Activated naive CD8-positive, alpha-beta T cell (primary cell): ENCODE data around the gene ISOC2.
"Not testable (repeated sequence)": the region's sequence is repeated elsewhere in the genome, so short reads cannot be mapped to it uniquely, and the experiment has no call there.

Experiments used
- H3K27ac Mint-ChIP-seq: one replicate; pipeline ENCODE4 v1.8.0; 2021; ENCODE audit warnings: mixed read lengths
- H3K27me3 Mint-ChIP-seq: one replicate; pipeline ENCODE4 v1.8.0; 2021; ENCODE audit warnings: mixed read lengths
- H3K36me3 Mint-ChIP-seq: one replicate; pipeline ENCODE4 v1.8.0; 2021; ENCODE audit warnings: mixed read lengths
- H3K4me1 Mint-ChIP-seq: one replicate; pipeline ENCODE4 v1.8.0; 2021; ENCODE audit warnings: low read depth, mixed read lengths
- H3K4me3 Mint-ChIP-seq: one replicate; pipeline ENCODE4 v1.8.0; 2021; ENCODE audit warnings: mild to moderate bottlenecking, mixed read lengths
- H3K9me3 Mint-ChIP-seq: one replicate; pipeline ENCODE4 v1.8.0; 2021; ENCODE audit warnings: low read depth, mixed read lengths

ISOC2 gene, protein sequence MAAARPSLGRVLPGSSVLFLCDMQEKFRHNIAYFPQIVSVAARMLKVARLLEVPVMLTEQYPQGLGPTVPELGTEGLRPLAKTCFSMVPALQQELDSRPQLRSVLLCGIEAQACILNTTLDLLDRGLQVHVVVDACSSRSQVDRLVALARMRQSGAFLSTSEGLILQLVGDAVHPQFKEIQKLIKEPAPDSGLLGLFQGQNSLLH

DNA sequence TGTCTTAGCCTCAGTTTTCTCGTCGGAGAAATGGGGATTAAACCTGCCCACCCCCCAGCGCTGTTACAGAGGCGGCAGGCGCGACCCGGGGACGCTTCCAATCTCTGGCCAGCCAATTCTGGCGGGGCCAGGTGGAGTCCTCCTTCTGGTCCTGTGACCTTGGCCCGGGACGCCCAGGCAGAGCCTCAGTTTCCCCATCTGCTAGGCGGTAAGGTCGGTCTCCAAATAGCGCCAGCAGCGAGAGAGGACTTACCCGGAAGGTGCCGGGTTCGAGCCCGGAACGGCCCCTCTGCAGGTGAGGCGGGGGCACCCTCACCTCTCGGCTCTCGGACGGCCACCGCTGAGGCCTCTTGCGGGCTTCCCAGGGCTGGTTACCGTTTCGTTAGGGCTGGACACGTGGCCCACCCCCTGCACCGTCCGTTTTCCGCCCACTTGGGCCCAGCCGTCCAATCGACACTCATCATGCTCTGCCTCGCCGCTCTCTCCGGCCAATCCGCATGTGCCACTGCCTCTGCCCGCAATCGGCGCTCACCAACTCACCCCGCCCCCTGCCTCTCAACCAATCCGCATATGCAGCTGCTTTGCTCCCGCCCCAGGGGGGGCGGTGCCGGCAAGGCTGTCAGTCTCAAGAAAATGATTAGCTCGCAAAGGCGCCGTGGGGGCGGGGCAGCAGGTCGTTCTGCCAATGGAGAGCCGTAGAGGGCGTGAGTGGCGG is at the start of gene ISOC2:
Gene ISOC2, minus strand, starts transcription at position 384 of the 715 bp plus-strand sequence. CDS start 5,156 bp downstream, outside the sequence.
- H3K36me3 Mint-ChIP-seq, result no peaks in the 10 kb centered on the region
- H3K27me3 Mint-ChIP-seq, result no peaks in the 10 kb centered on the region
- H3K9me3 Mint-ChIP-seq, result no peaks in the 10 kb centered on the region
- H3K27ac Mint-ChIP-seq, result peak within 1 kb of the TSS; percentile 87
- peaks cover 24% of the 10 kb centered on the region for H3K4me1 Mint-ChIP-seq
- peak within 1 kb of the TSS; percentile 89 for H3K4me3 Mint-ChIP-seq

DNA sequence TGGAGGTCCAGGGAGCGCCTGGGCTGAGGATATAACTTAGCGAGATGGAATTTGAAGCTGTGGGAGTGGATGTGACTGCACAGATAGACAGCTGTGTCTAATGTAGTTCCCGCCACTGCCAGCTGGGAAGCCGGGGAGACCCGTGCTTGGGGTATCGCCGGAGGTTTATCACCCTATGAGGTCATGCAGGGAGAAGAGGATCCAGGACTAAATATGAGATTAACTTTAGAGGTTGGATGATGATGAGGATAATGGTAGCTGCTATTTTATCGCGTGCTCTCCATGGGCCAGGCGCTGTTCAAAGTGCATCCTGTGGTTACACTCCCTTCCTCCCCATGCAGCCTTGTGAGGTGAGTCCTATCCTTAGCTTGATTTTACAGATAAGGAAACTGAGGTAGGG is 46.7 kb upstream of the ISOC2 start:
- H3K27me3 Mint-ChIP-seq, result peaks cover 3% of the 10 kb centered on the region
- peaks cover 6% of the 10 kb centered on the region for H3K4me1 Mint-ChIP-seq
- no peaks in the 10 kb centered on the region for H3K36me3 Mint-ChIP-seq
- no peaks in the 10 kb centered on the region for H3K9me3 Mint-ChIP-seq
- no peak overlapping the region for H3K27ac Mint-ChIP-seq
- H3K4me3 Mint-ChIP-seq, result no peak overlapping the region

DNA sequence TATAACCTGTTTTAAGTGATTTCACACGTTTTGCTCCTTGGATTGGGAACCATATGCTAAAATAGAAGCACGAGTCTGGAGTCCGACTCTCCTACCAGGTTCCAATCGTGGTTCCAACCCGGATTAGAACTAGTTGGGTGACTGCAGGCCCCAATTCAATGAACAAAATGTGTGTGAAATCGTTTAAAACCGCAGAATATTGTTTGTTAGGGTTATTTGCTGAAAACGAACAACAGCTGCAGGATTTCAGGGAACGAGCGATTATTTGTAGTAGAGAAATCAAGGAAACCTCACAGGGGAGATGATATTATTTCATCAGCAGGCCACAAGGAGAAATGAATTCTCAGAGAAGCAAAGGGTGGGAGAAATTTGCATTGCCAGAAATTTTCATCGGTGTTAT is 43.5 kb upstream of the ISOC2 start:
- Mint-ChIP-seq H3K36me3 (no peaks in the 10 kb centered on the region), H3K4me1 (peaks cover 15% of the 10 kb centered on the region), H3K27me3 (no peaks in the 10 kb centered on the region), H3K9me3 (no peaks in the 10 kb centered on the region), H3K4me3 (no peak overlapping the region), H3K27ac (no peak overlapping the region)

DNA sequence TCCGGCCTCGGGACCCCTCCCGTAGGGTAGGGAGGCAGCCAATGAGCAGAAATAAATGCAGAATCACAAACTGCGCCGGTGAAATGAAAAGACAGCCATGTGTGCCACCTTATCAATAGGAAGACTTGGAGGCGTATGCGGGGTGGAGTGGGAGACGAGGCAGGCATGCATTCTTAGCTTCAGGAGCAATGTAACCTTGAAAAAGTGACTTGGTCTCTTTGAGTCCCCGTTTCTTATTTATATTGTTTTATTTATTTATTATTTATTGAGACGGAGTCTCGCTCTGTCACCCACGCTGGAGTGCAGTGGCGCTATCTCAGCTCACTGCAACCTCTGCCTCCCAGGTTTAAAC is 42.8 kb upstream of the ISOC2 start:
- Mint-ChIP-seq H3K4me3 (peak overlapping the region; percentile 84), H3K27me3 (no peaks in the 10 kb centered on the region), H3K27ac (no peak overlapping the region), H3K36me3 (no peaks in the 10 kb centered on the region), H3K4me1 (peaks cover 15% of the 10 kb centered on the region), H3K9me3 (no peaks in the 10 kb centered on the region)

DNA sequence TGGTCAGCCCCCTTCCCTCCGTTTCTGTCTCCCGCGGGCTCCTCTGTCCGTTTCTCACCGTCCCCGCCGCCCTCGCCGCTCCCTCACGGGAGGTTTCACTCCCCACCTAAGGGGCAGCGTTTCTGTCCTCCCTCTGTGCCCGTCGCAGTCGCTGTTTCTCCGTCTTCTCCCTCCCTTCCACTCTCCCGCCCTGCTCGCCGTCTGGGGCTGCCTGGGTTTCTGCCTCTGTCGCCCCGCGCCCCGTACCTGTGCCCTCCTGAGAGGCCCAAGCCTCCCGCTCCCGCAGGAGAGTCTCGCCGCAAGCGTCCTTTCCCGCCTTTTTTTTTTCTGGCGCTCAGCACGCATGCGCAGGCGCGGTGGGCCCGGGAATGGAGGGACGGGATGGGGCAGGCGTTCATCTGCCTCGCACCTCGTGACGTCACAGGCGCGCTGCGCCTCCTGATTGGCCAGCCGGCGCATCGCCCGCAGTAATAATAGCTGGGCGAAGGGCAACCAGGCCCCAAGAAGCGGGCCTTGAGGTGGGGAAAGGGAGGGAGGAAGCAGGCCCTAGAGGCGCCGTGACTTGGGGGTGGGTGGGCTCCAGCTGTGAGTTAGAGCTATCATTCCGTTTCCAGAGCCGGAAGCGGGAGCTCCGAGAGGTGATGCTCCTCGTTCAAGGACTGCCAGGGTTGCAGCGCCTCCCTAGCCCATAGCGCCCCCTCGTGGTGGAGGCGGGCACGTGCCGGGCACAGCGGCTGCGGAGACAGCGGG is 42.2 kb upstream of the ISOC2 start:
- Mint-ChIP-seq H3K27ac (peak overlapping the region; percentile 82), H3K36me3 (no peaks in the 10 kb centered on the region), H3K9me3 (no peaks in the 10 kb centered on the region), H3K4me3 (peak overlapping the region; percentile 84), H3K4me1 (peaks cover 15% of the 10 kb centered on the region), H3K27me3 (no peaks in the 10 kb centered on the region)

DNA sequence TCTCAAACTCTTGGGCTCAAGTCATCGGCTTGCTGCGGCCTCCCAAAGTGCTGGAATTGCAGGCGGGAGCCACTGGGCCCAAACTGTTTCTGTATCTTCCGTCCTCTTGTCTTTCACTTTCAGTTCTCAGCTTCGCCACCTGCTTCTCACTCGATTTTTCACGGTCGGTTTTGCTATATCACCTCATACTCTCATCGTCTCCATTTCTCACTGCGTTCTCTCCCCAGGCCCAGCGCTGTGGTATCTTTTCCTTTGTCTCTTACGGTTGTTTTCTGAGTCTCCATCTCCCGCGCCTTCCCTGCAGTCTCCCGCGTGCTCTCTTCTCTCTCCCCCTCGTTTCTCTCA is 41.7 kb upstream of the ISOC2 start:
- Mint-ChIP-seq H3K36me3 (no peaks in the 10 kb centered on the region), H3K27me3 (no peaks in the 10 kb centered on the region), H3K9me3 (no peaks in the 10 kb centered on the region), H3K4me1 (peaks cover 15% of the 10 kb centered on the region), H3K27ac (peak overlapping the region; percentile 82), H3K4me3 (peak overlapping the region; percentile 84)

DNA sequence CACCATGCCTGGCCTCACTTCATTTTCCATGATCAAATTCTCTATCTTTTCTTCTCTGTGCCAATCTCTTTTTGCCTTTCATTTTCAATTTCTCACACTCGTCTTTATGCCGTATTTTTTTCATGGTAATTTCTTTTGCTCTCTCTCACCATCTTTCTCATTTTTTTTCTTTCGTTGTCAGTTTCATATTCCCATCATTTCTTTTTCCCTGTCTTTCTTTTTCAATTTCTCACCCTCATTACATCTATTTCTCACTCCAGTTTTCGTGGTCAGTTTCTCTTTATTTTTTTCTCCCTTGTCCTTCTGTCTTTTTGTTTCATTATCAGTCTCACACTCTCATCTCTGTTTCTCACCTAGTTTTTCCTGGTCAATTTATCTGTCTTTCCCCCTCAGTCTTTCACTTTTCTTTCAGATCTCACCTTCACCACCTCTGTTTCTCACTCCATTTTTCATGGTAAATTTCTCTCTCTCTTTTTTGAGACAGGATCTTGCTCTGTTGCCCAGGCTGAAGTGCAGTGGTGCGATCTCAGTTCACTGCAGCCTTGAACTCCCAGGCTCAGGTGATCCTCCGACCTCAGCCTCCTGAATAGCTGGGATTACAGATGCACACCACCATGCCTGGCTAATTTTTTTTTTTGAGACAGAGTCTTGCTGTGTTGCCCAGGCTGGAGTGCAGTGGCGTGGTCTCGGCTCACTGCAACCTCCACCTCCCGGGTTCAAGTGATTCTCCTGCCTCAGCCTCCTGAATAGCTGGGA is 40.9 kb upstream of the ISOC2 start:
- H3K4me3 Mint-ChIP-seq, result peak overlapping the region; percentile 35
- H3K9me3 Mint-ChIP-seq, result no peaks in the 10 kb centered on the region

DNA sequence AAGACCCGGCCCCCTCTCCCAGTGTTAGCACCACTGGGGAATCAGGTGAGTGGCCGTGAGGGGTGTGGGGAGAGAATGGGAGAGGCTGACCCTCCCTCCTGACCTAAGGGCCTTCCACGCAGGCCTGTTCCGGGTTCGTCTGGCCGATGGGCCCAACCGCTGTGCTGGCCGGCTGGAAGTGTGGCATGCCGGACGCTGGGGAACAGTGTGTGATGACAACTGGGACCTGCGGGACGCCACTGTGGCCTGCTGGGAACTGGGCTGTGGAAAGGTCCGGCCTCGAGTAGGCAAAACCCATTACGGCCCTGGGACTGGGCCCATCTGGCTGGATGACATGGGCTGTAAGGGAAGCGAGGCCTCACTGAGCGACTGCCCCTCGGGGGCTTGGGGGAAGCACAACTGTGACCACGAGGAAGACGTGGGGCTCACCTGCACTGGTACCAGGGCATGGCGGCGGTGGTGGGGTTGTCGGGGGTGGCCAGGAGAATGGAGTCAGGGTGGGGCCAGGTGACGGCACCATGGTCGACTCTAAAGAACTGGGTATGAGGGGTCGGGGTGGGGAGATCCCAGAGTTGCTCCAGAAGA is 39.0 kb upstream of the ISOC2 start:
- H3K36me3 Mint-ChIP-seq, result no peaks in the 10 kb centered on the region
- peaks cover 15% of the 10 kb centered on the region for H3K4me1 Mint-ChIP-seq
- H3K27me3 Mint-ChIP-seq, result no peaks in the 10 kb centered on the region
- H3K9me3 Mint-ChIP-seq, result no peaks in the 10 kb centered on the region
- H3K4me3 Mint-ChIP-seq, result no peak overlapping the region
- no peak overlapping the region for H3K27ac Mint-ChIP-seq

More for the DNA sequence above, 40.9 kb upstream of the ISOC2 start:
- H3K27ac Mint-ChIP-seq, result peak overlapping the region; percentile 35
- H3K36me3 Mint-ChIP-seq, result no peaks in the 10 kb centered on the region
- no peaks in the 10 kb centered on the region for H3K27me3 Mint-ChIP-seq
- peaks cover 15% of the 10 kb centered on the region for H3K4me1 Mint-ChIP-seq

DNA sequence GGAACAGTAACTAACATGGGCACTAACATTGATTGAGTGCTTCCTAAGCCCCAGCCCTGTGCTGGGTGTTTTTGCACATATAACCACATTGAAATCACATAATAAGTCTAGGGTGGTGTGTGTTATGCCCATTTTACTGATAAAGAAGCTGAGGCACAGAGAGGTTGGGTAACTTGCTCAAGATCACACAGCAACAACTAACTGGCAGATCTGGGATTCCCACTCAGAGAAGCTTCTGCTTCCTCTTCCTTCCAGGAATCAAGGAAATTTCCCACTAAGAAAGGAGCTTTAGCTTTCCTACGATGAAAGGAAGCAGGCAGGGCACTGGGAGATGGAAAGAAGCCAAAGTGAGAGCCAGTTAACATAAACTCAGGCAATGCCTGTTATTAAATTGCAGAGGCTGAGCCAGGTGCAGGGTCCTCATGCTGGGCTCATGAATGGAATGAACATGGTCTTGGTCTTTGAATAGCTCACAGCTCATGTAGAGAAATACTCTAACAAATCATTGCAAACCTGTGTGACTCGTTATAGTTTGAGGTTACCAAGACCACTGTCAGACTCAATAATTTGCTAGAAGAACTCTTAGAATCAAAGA is 36.9 kb upstream of the ISOC2 start:
- Mint-ChIP-seq H3K9me3 (no peaks in the 10 kb centered on the region), H3K27ac (no peak overlapping the region), H3K36me3 (no peaks in the 10 kb centered on the region), H3K4me3 (no peak overlapping the region), H3K27me3 (no peaks in the 10 kb centered on the region), H3K4me1 (peaks cover 11% of the 10 kb centered on the region)

DNA sequence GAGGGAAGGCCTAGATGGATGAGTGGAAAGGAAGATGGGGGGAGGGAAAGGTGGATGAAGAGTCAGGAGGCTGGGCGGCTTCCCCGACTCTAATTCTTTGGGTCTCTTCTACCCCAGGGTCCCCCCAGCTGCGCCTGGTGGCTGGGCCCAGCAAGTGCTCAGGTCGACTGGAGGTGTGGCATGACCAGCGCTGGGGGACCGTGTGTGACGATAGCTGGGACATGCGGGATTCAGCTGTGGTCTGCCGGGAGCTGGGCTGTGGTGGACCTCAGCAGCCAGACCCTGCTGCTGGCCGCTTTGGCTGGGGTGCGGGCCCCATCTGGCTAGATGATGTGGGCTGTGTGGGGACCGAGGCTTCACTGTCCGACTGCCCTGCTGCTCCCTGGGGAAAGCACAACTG is 36.3 kb upstream of the ISOC2 start:
- Mint-ChIP-seq H3K27ac (no peak overlapping the region), H3K4me1 (peaks cover 8% of the 10 kb centered on the region), H3K27me3 (peaks cover 2% of the 10 kb centered on the region), H3K9me3 (no peaks in the 10 kb centered on the region), H3K36me3 (no peaks in the 10 kb centered on the region), H3K4me3 (no peak overlapping the region)

DNA sequence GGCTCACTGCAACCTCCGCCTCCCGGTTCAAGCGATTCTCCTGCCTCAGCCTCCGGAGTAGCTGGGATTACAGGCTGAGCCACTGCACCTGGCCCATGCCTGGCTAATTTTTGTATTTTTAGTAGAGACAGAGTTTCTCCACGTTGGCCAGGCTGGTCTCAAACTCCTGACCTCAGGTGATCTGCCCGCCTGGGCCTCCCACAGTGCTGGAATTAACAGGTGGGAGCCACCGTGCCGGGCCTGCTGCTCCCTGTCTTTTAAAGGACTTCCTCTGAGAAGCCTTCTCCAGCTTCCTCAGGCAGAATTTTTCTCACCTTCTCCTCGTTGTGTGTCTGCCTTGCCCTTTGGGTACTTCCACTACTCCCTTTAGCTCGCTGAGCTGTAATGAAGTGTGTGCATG is 35.4 kb upstream of the ISOC2 start:
- not testable (repeated sequence) for H3K36me3 Mint-ChIP-seq, H3K27me3 Mint-ChIP-seq, H3K9me3 Mint-ChIP-seq, H3K4me3 Mint-ChIP-seq, H3K27ac Mint-ChIP-seq, H3K4me1 Mint-ChIP-seq

DNA sequence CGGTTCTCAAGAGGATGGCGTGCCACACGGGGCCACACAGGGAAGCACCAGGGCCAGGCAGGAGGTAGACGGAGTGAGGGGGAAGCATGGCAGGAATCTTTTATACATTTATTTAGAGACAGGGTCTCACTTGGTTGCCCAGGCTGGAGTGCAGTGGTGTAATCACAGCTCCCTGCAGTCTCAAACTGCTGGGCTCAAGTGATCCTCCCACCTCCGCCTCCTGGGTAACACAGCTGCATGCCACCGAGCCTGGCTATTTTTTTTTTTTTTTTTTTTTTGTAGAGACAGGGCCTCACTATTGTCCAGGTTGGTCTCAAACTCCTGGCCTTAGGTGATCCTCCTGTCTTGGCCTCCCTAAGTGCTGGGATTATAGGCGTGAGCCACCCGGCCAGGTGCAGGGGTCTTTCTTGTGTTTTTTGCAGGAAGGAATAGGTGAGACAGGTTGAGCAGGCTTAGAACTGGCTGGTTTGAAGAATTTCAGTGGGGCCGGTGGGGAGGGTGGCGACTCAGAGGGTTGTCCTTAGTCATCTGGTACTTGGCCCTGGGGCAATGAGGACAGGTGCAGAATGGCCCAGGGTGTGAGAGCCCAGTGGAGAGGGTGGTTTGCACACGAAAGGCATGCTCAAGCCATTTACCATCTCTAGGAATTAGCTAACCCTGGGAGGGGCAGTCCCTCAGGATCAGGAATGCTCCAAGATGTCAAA is 34.4 kb upstream of the ISOC2 start:
- Mint-ChIP-seq H3K9me3 (no peaks in the 10 kb centered on the region), H3K4me3 (no peak overlapping the region), H3K27ac (no peak overlapping the region), H3K4me1 (no peaks in the 10 kb centered on the region), H3K36me3 (no peaks in the 10 kb centered on the region), H3K27me3 (peaks cover 2% of the 10 kb centered on the region)

DNA sequence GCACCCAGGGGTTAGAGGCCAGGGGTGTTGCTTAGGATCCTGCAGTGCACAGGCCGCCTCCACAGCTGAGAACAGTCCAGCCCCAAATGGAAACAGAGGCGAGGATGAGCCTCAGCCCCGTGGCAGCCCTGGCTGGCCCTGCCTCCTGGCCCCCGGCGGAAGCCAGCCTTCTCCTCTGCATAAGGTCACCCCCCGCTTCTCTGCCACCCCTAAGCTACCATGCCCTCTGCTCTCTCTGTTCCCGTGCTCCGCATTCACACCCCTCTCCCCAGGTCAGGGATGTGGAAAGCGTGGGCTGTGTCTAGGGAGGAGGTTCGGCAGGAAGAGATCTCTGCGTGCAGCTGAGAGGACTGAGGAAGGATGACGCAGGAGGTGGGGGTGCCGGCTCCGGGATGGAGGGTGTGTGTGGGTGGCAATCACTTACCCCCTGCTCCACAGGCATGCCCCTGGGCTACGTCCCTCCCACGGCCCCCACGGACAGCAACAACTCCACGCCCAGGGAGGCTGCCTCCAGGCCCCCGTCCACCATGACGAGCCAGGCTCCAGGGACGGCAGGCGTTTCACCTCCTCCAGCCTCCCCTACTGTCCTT is 32.8 kb upstream of the ISOC2 start:
- H3K27me3 Mint-ChIP-seq, result peaks cover 2% of the 10 kb centered on the region
- H3K4me1 Mint-ChIP-seq, result no peaks in the 10 kb centered on the region
- H3K27ac Mint-ChIP-seq, result peak overlapping the region; percentile 22
- H3K9me3 Mint-ChIP-seq, result no peaks in the 10 kb centered on the region
- H3K4me3 Mint-ChIP-seq, result peak overlapping the region; percentile 71
- H3K36me3 Mint-ChIP-seq, result no peaks in the 10 kb centered on the region
